ENCODE data around the gene SERPINE3.

Gene SERPINE3

GRCh38 chr13:51339354-51339753, at the start of gene SERPINE3:
TSS of gene SERPINE3 (plus strand) at chr13:51339691. CDS start at chr13:51341092, 1,401 bp downstream.
- Mint-ChIP-seq H3K9me3 (no peaks in the 10 kb centered on the region), H3K36me3 (ENCODE audit: low read depth) (no peaks in the 10 kb centered on the region), H3K4me1 (ENCODE audit: low read depth) (peaks cover 4% of the 10 kb centered on the region), H3K27ac (no peak within 1 kb of the TSS), H3K27me3 (ENCODE audit: low read depth) (peaks cover 9% of the 10 kb centered on the region), H3K4me3 (no peak within 1 kb of the TSS)
- no peak for DNase-seq (ENCODE audit: low spot score)

GRCh38 chr13:51291341-51291740, 48.1 kb upstream of the SERPINE3 start:
- no peaks in the 10 kb centered on the region for H3K36me3 Mint-ChIP-seq (ENCODE audit: low read depth)
- DNase-seq (ENCODE audit: low spot score): no peak
- H3K27ac Mint-ChIP-seq: no peak overlapping the region
- no peak overlapping the region for H3K4me3 Mint-ChIP-seq
- H3K9me3 Mint-ChIP-seq: no peaks in the 10 kb centered on the region
- H3K27me3 Mint-ChIP-seq (ENCODE audit: low read depth): peaks cover 11% of the 10 kb centered on the region
- no peaks in the 10 kb centered on the region for H3K4me1 Mint-ChIP-seq (ENCODE audit: low read depth)

GRCh38 chr13:51292000-51292565, 47.4 kb upstream of the SERPINE3 start:
- H3K36me3 Mint-ChIP-seq (ENCODE audit: low read depth): no peaks in the 10 kb centered on the region
- no peak overlapping the region for H3K4me3 Mint-ChIP-seq
- no peak for DNase-seq (ENCODE audit: low spot score)
- H3K4me1 Mint-ChIP-seq (ENCODE audit: low read depth): no peaks in the 10 kb centered on the region
- no peak overlapping the region for H3K27ac Mint-ChIP-seq
- peaks cover 13% of the 10 kb centered on the region for H3K27me3 Mint-ChIP-seq (ENCODE audit: low read depth)
- H3K9me3 Mint-ChIP-seq: no peaks in the 10 kb centered on the region

GRCh38 chr13:51297556-51297955, 41.9 kb upstream of the SERPINE3 start:
- Mint-ChIP-seq H3K27me3 (ENCODE audit: low read depth) (peaks cover 3% of the 10 kb centered on the region), H3K36me3 (ENCODE audit: low read depth) (no peaks in the 10 kb centered on the region), H3K27ac (no peak overlapping the region), H3K9me3 (no peaks in the 10 kb centered on the region), H3K4me1 (ENCODE audit: low read depth) (no peaks in the 10 kb centered on the region), H3K4me3 (no peak overlapping the region)
- no peak for DNase-seq (ENCODE audit: low spot score)

GRCh38 chr13:51298812-51299211, 40.7 kb upstream of the SERPINE3 start:
- Mint-ChIP-seq H3K27ac (no peak overlapping the region), H3K4me3 (no peak overlapping the region), H3K4me1 (ENCODE audit: low read depth) (no peaks in the 10 kb centered on the region), H3K9me3 (no peaks in the 10 kb centered on the region), H3K36me3 (ENCODE audit: low read depth) (no peaks in the 10 kb centered on the region), H3K27me3 (ENCODE audit: low read depth) (peaks cover 3% of the 10 kb centered on the region)
- DNase-seq (ENCODE audit: low spot score): no peak

- Mint-ChIP-seq H3K36me3 (ENCODE audit: low read depth) (no peaks in the 10 kb centered on the region), H3K27me3 (ENCODE audit: low read depth) (peaks cover 3% of the 10 kb centered on the region), H3K4me3 (no peak overlapping the region), H3K4me1 (ENCODE audit: low read depth) (no peaks in the 10 kb centered on the region), H3K9me3 (no peaks in the 10 kb centered on the region), H3K27ac (no peak overlapping the region)
- no peak for DNase-seq (ENCODE audit: low spot score)
Measured at GRCh38 chr13:51303063-51303552, 36.4 kb upstream of the SERPINE3 start.

GRCh38 chr13:51303882-51304281, 35.6 kb upstream of the SERPINE3 start:
- Mint-ChIP-seq H3K9me3 (no peaks in the 10 kb centered on the region), H3K27me3 (ENCODE audit: low read depth) (peaks cover 3% of the 10 kb centered on the region), H3K27ac (no peak overlapping the region), H3K4me3 (no peak overlapping the region), H3K4me1 (ENCODE audit: low read depth) (no peaks in the 10 kb centered on the region), H3K36me3 (ENCODE audit: low read depth) (no peaks in the 10 kb centered on the region)
- DNase-seq (ENCODE audit: low spot score): no peak

- no peak overlapping the region for H3K4me3 Mint-ChIP-seq
- no peak for DNase-seq (ENCODE audit: low spot score)
- peaks cover 3% of the 10 kb centered on the region for H3K27me3 Mint-ChIP-seq (ENCODE audit: low read depth)
- H3K9me3 Mint-ChIP-seq: no peaks in the 10 kb centered on the region
- no peaks in the 10 kb centered on the region for H3K4me1 Mint-ChIP-seq (ENCODE audit: low read depth)
- H3K27ac Mint-ChIP-seq: no peak overlapping the region
- no peaks in the 10 kb centered on the region for H3K36me3 Mint-ChIP-seq (ENCODE audit: low read depth)
Measured at GRCh38 chr13:51305271-51305967, 34.1 kb upstream of the SERPINE3 start.

- H3K27ac Mint-ChIP-seq: no peak overlapping the region
- no peak for DNase-seq (ENCODE audit: low spot score)
- no peak overlapping the region for H3K4me3 Mint-ChIP-seq
- no peaks in the 10 kb centered on the region for H3K4me1 Mint-ChIP-seq (ENCODE audit: low read depth)
- no peaks in the 10 kb centered on the region for H3K36me3 Mint-ChIP-seq (ENCODE audit: low read depth)
- H3K27me3 Mint-ChIP-seq (ENCODE audit: low read depth): peaks cover 11% of the 10 kb centered on the region
- H3K9me3 Mint-ChIP-seq: no peaks in the 10 kb centered on the region
Measured at GRCh38 chr13:51308781-51309180, 30.7 kb upstream of the SERPINE3 start.

- Mint-ChIP-seq H3K4me1 (ENCODE audit: low read depth) (no peaks in the 10 kb centered on the region), H3K27me3 (ENCODE audit: low read depth) (peaks cover 11% of the 10 kb centered on the region), H3K9me3 (no peaks in the 10 kb centered on the region), H3K36me3 (ENCODE audit: low read depth) (no peaks in the 10 kb centered on the region), H3K4me3 (no peak overlapping the region), H3K27ac (no peak overlapping the region)
- DNase-seq (ENCODE audit: low spot score): no peak
Measured at GRCh38 chr13:51311231-51311630, 28.3 kb upstream of the SERPINE3 start.

- DNase-seq (ENCODE audit: low spot score): no peak
- Mint-ChIP-seq H3K27me3 (ENCODE audit: low read depth) (peaks cover 11% of the 10 kb centered on the region), H3K4me1 (ENCODE audit: low read depth) (no peaks in the 10 kb centered on the region), H3K36me3 (ENCODE audit: low read depth) (no peaks in the 10 kb centered on the region), H3K9me3 (no peaks in the 10 kb centered on the region), H3K27ac (no peak overlapping the region), H3K4me3 (no peak overlapping the region)
Measured at GRCh38 chr13:51311957-51312520, 27.5 kb upstream of the SERPINE3 start.

- Mint-ChIP-seq H3K9me3 (no peaks in the 10 kb centered on the region), H3K36me3 (ENCODE audit: low read depth) (no peaks in the 10 kb centered on the region), H3K4me3 (no peak overlapping the region), H3K4me1 (ENCODE audit: low read depth) (no peaks in the 10 kb centered on the region), H3K27me3 (ENCODE audit: low read depth) (peaks cover 8% of the 10 kb centered on the region), H3K27ac (no peak overlapping the region)
- DNase-seq (ENCODE audit: low spot score): no peak
Measured at GRCh38 chr13:51313619-51314018, 25.9 kb upstream of the SERPINE3 start.

GRCh38 chr13:51317262-51317661, 22.2 kb upstream of the SERPINE3 start:
- H3K9me3 Mint-ChIP-seq: no peaks in the 10 kb centered on the region
- no peak overlapping the region for H3K27ac Mint-ChIP-seq
- H3K4me1 Mint-ChIP-seq (ENCODE audit: low read depth): no peaks in the 10 kb centered on the region
- H3K4me3 Mint-ChIP-seq: no peak overlapping the region
- H3K27me3 Mint-ChIP-seq (ENCODE audit: low read depth): peaks cover 3% of the 10 kb centered on the region
- H3K36me3 Mint-ChIP-seq (ENCODE audit: low read depth): no peaks in the 10 kb centered on the region
- DNase-seq (ENCODE audit: low spot score): no peak

GRCh38 chr13:51318015-51318414, 21.5 kb upstream of the SERPINE3 start:
- no peak for DNase-seq (ENCODE audit: low spot score)
- Mint-ChIP-seq H3K27me3 (ENCODE audit: low read depth) (peaks cover 2% of the 10 kb centered on the region), H3K4me1 (ENCODE audit: low read depth) (no peaks in the 10 kb centered on the region), H3K9me3 (no peaks in the 10 kb centered on the region), H3K4me3 (no peak overlapping the region), H3K36me3 (ENCODE audit: low read depth) (no peaks in the 10 kb centered on the region), H3K27ac (no peak overlapping the region)

All from T-helper 2 cell treated with Interferon-gamma antibody and Interleukin-4, amounts not matched to agents 5 μg/mL and 100 μg/mL, for 36 hours (primary cell).